Uterus (tissue), 4 donors: ENCODE data around the gene BLID. TPM values are rescaled to one million over a fixed set of nuclear protein-coding genes. Genes with fewer than 3 reads are reported as not detected.

ENCODE experiments used
- DNase-seq, 2 donors: peaks; one replicate each; pipeline ENCODE4 v3.0.0-alpha.2; 2019 to 2020
- H3K27ac ChIP-seq, 2 donors: fragments of 200-600 bp; sonication (generic); 1 replicate in 1 of 2; 2 replicates in 1 of 2; pipeline ENCODE4 v1.5.1; 2016 to 2018
- H3K27me3 ChIP-seq, 2 donors: fragments of 200-600 bp; sonication (generic); one replicate each; pipeline ENCODE4 v1.5.1; 2018 to 2019; ENCODE audit warnings: control low read depth in 1 of 2
- H3K36me3 ChIP-seq, 2 donors: fragments of 200-600 bp; sonication (generic); one replicate each; pipeline ENCODE4 v1.5.1; 2019; ENCODE audit warnings: control low read depth in 1 of 2
- H3K4me1 ChIP-seq, 2 donors: fragments of 200-600 bp; sonication (generic); one replicate each; pipeline ENCODE4 v1.5.1; 2018 to 2019; ENCODE audit warnings: control low read depth in 1 of 2
- H3K4me3 ChIP-seq, 2 donors: fragments of 200-600 bp; sonication (generic); 1 replicate in 1 of 2; 2 replicates in 1 of 2; pipeline ENCODE4 v1.5.1; 2018 to 2019; ENCODE audit warnings: mild to moderate bottlenecking in 1 of 2
- H3K9me3 ChIP-seq, 2 donors: fragments of 200-600 bp; sonication (generic); one replicate each; pipeline ENCODE4 v1.5.1; 2019; ENCODE audit warnings: control low read depth in 1 of 2
- CTCF ChIP-seq, 4 experiments: fragments of 200-600 bp in 2 of 4; fragments of 450-650 bp in 2 of 4; sonication (generic) in 2 of 4; IDR thresholded peaks; one replicate each; pipeline ENCODE4 v1.5.1; 2016 to 2019; ENCODE audit warnings: antibody characterized with exemption in 4 of 4, mild to moderate bottlenecking in 2 of 4, moderate library complexity in 1 of 4
- POLR2A ChIP-seq, 2 donors: fragments of 450-650 bp; IDR thresholded peaks; one replicate each; pipeline ENCODE4 v1.6.1; 2016; ENCODE audit warnings: antibody characterized with exemption in 2 of 2, mild to moderate bottlenecking in 1 of 2, moderate library complexity in 1 of 2
- intact Hi-C: fragments of 100-400 bp; cut with DNase I; formaldehyde crosslinking; loops from one replicate; pipeline ENCODE4 v1.15.1; 2023; ENCODE audit warnings: low total_unique reads
- total RNA-seq, 4 donors: library from RNA; depleted of rRNA in 3 of 4; stranded (reverse); fragments of >200 nt in 3 of 4; gene quantifications; one replicate each; pipeline versions ENCODE4 v1.1.0 to v1.2.4, GENCODE V29; 2014 to 2023
- donor health status: DM: yes; HTN: yes; CAD: no.

The BLID gene
- total RNA-seq, 4 donors from 2014 or later: 0.77 to 14.0 (median 4.3) TPM

- no peaks in the 10 kb centered on the region for H3K4me1 ChIP-seq
- no peak overlapping the region for H3K27ac ChIP-seq
- intact Hi-C loops: loop anchor here (10.0 kb wide), 2 partner anchors 48 to 98 kb away; no protein-coding TSS in a partner anchor
These were observed 9.0 kb downstream of the BLID start for GRCh38 chr11:122107045-122107444.

GRCh38 chr11:122105044-122105758 is 10.8 kb downstream of the BLID start:
- Histone ChIP-seq H3K36me3 (no peaks in the 10 kb centered on the region), H3K4me1 (no peaks in the 10 kb centered on the region), H3K27ac (peak overlapping the region; percentile 1 to 60), H3K4me3 (no peak overlapping the region), H3K9me3 (no peaks in the 10 kb centered on the region), H3K27me3 (no peaks in the 10 kb centered on the region)
- TF ChIP-seq POLR2A (IDR thresholded peaks at IDR 0.05) (no peak), CTCF (IDR thresholded peaks at IDR 0.05) (no peak)
- intact Hi-C loops: loop anchor here (10.0 kb wide), 2 partner anchors 50 to 100 kb away; no protein-coding TSS in a partner anchor
- no peak for DNase-seq

More at GRCh38 chr11:122107045-122107444, 9.0 kb downstream of the BLID start:
- no peak for DNase-seq
- H3K36me3 ChIP-seq: no peaks in the 10 kb centered on the region
- no peak overlapping the region for H3K4me3 ChIP-seq
- no peaks in the 10 kb centered on the region for H3K27me3 ChIP-seq
- H3K9me3 ChIP-seq: no peaks in the 10 kb centered on the region
- TF ChIP-seq CTCF (IDR thresholded peaks at IDR 0.05): no peak
- no peak for TF ChIP-seq POLR2A (IDR thresholded peaks at IDR 0.05)

GRCh38 chr11:122104341-122104740 is 11.7 kb downstream of the BLID start:
- Histone ChIP-seq H3K27me3 (no peaks in the 10 kb centered on the region), H3K4me1 (no peaks in the 10 kb centered on the region), H3K4me3 (no peak overlapping the region), H3K36me3 (no peaks in the 10 kb centered on the region), H3K27ac (peak overlapping the region; percentile 1 to 60), H3K9me3 (no peaks in the 10 kb centered on the region)
- DNase-seq: no peak
- TF ChIP-seq POLR2A (IDR thresholded peaks at IDR 0.05): no peak
- TF ChIP-seq CTCF (IDR thresholded peaks at IDR 0.05): no peak
- intact Hi-C loops: loop anchor here (5.0 to 10.0 kb wide), 3 partner anchors 50 to 447 kb away; no protein-coding TSS in a partner anchor

GRCh38 chr11:122103726-122104125 is 12.3 kb downstream of the BLID start:
- no peak for TF ChIP-seq POLR2A (IDR thresholded peaks at IDR 0.05)
- TF ChIP-seq CTCF (IDR thresholded peaks at IDR 0.05): no peak
- intact Hi-C loops: loop anchor here (5.0 to 10.0 kb wide), 3 partner anchors 51 to 446 kb away; no protein-coding TSS in a partner anchor

GRCh38 chr11:122103321-122103720 is 12.7 kb downstream of the BLID start:
- TF ChIP-seq CTCF (IDR thresholded peaks at IDR 0.05) (no peak), POLR2A (IDR thresholded peaks at IDR 0.05) (no peak)
- Histone ChIP-seq H3K9me3 (no peaks in the 10 kb centered on the region), H3K4me3 (no peak overlapping the region), H3K27ac (no peak overlapping the region), H3K27me3 (no peaks in the 10 kb centered on the region), H3K4me1 (no peaks in the 10 kb centered on the region), H3K36me3 (no peaks in the 10 kb centered on the region)
- intact Hi-C loops: loop anchor here (5.0 to 10.0 kb wide), 3 partner anchors 51 to 446 kb away; no protein-coding TSS in a partner anchor
- DNase-seq: no peak

More at GRCh38 chr11:122103726-122104125, 12.3 kb downstream of the BLID start:
- no peak for DNase-seq
- Histone ChIP-seq H3K4me1 (no peaks in the 10 kb centered on the region), H3K27ac (peak overlapping the region in 1 of 2 donors; percentile 1), H3K4me3 (no peak overlapping the region), H3K36me3 (no peaks in the 10 kb centered on the region), H3K27me3 (no peaks in the 10 kb centered on the region), H3K9me3 (no peaks in the 10 kb centered on the region)
